Measurements from ENCODE around the gene ELANE.
"Not testable (repeated sequence)": the region's sequence is repeated elsewhere in the genome, so short reads cannot be mapped to it uniquely, and the experiment has no call there.

Gene ELANE

GRCh38 chr19:814152-815078, 37.7 kb upstream of the ELANE start:
- no peak for DNase-seq

- DNase-seq = no peak
These were observed 36.9 kb upstream of the ELANE start for GRCh38 chr19:815079-815774.

- DNase-seq = no peak
These were observed 36.2 kb upstream of the ELANE start for GRCh38 chr19:815775-816499.

- DNase-seq = no peak
These were observed 35.6 kb upstream of the ELANE start for GRCh38 chr19:816500-816857.

- not testable (repeated sequence) for DNase-seq
These were observed 31.9 kb upstream of the ELANE start for GRCh38 chr19:820212-820611.

GRCh38 chr19:821231-821824, 30.8 kb upstream of the ELANE start:
- no peak for DNase-seq

GRCh38 chr19:821825-822503, 30.1 kb upstream of the ELANE start, which contains the start of gene PLPPR3:
Gene PLPPR3 (minus strand): TSS chr19:821955. CDS start chr19:821559, 396 bp downstream.
- DNase-seq = no peak

- DNase-seq = no peak
These were observed 28.5 kb upstream of the ELANE start for GRCh38 chr19:823565-824121.

GRCh38 chr19:824885-825284, 27.2 kb upstream of the ELANE start:
- no peak for DNase-seq

- DNase-seq = no peak
These were observed 26.0 kb upstream of the ELANE start for GRCh38 chr19:825897-826644.

GRCh38 chr19:827314-827709, 24.8 kb upstream of the ELANE start:
- no peak for DNase-seq

- DNase-seq = no peak
These were observed 24.3 kb upstream of the ELANE start, which contains the start of gene AZU1 for GRCh38 chr19:827710-828321. Gene AZU1 (plus strand): TSS chr19:827837. CDS start chr19:827847, 10 bp downstream.

GRCh38 chr19:829129-829758, 22.9 kb upstream of the ELANE start:
- no peak for DNase-seq

GRCh38 chr19:831407-832369, 20.4 kb upstream of the ELANE start:
- no peak for DNase-seq

- DNase-seq = no peak
These were observed 17.9 kb upstream of the ELANE start for GRCh38 chr19:834216-834615.

- DNase-seq = no peak
These were observed 16.8 kb upstream of the ELANE start for GRCh38 chr19:835210-835810.

- no peak for DNase-seq
These were observed 11.4 kb upstream of the ELANE start, which contains the start of gene PRTN3 for GRCh38 chr19:840519-841206. Gene PRTN3 (plus strand): TSS chr19:840999. CDS start chr19:841009, 10 bp downstream.

GRCh38 chr19:842802-843179, 9.3 kb upstream of the ELANE start:
- not testable (repeated sequence) for DNase-seq
